Middle frontal gyrus (tissue), 1 donor: Measurements from ENCODE around the gene TK2.
"Not testable (repeated sequence)": the region's sequence is repeated elsewhere in the genome, so short reads cannot be mapped to it uniquely, and the experiment has no call there.

Experiments used
- DNase-seq: peaks from one replicate; pipeline ENCODE4 v3.0.0-alpha.2; 2015; ENCODE audit warnings: low spot score; ENCODE audit errors: extremely low spot score

The TK2 gene

DNA sequence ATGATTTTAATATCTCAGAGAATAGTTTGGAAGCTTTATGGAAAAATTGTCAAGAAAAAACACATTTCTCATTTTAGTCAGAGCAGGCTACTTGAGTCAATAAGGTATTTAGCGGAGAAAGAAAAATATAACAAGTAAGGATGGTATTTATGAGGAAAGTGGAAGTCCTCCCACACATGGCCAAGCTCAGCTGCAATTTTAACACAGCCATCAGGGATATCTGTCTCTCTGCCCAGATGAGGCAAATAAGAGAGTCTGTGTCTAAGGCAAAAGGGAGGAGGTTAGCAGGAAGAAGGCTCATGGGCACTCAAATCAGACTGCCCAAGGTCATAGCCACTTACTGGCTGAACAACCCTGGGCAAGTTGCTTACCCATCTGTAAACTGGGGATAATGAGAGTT, 24.2 kb upstream of the TK2 start:
- no peak for DNase-seq

DNA sequence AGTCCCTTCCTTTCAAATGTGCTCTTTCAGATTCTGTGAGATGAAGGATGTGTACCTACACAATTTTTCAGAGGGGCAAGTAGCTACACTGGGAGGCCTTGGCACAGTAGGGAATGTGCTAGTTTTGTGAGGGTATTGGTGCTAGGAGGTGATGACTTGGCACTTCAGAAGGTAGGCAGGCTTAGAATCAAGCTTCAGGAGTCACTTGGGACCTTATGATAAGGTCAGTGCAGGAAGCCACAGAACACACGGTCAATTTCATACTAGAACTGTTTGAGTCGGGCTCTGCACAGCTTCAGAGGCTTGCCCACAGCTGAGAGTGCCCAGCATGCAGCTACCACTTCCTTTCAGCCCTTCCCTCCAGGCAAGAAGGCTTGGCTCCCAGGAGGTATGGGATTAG, 22.4 kb upstream of the TK2 start:
- no peak for DNase-seq

DNA sequence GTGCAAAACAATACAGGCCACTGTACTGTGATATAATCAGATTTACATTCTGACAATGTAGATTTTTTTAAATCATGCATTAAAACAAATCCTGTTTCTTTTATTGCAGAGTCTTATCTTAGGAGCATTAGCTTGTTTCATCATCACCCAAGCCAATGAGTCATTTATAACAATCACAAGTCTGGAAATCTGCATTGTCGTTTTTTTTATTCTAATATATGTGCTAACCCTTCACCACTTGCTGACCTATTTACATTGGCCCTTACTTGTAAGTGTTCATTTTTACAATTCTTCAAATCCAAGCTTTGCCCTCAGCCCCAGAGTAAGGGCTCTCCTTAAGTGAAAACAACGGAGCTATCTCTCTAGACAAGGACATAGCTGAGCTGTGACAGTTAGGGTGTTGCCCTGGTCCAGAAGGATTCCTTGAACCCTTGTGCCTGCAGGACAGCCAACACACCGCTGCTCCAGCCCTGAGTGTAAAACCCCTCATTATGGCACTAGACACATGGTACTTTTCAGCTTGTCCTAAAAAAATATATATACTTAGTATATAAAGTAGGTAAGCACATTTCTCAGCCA, 20.0 kb upstream of the TK2 start:
- DNase-seq, result no peak

DNA sequence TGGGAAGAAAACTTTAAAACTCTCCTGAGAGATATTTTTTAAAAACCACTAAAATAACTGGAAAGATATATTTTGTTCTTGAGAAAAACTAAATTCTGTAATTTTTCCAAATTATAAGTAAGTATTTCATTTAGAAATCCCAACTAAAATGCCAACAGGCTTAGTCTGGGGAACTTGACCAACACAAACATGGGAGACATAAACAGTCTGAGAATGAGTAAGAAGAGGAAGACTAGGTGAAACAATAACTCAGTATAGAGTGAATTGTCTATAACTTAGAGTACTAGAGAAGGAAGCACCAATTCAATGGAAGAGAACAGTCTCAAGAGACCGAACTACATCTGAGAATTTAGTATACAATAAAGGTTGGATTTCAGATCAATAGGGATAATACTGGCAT, 19.2 kb upstream of the TK2 start:
- DNase-seq, result no peak

DNA sequence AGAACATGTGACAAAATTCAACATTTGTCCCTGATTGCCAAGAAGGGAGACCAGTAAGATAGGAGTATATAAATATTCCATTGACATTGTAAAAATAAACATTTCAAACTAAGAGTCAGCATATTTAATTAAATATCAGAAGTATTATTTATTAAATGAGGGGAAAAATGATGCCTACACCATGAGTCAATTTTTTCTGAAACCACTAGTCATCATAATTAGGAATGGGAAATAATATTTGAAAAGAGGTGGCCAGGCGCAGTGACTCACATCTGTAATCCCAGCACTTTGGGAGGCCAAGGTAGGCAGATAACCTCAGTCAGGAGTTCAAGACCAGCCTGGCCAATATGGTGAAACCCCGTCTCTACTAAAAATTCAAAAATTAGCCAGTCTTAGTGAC, 18.4 kb upstream of the TK2 start:
- no peak for DNase-seq

- DNase-seq, result not testable (repeated sequence)
Observed at GRCh38 chr16:66567270-66567669, 17.3 kb upstream of the TK2 start.

- no peak for DNase-seq
Observed at GRCh38 chr16:66566051-66566901, 16.4 kb upstream of the TK2 start, which contains the start of gene CMTM1. CMTM1 (plus strand) TSS chr16:66566439; CDS start chr16:66566514, 75 bp downstream.

DNA sequence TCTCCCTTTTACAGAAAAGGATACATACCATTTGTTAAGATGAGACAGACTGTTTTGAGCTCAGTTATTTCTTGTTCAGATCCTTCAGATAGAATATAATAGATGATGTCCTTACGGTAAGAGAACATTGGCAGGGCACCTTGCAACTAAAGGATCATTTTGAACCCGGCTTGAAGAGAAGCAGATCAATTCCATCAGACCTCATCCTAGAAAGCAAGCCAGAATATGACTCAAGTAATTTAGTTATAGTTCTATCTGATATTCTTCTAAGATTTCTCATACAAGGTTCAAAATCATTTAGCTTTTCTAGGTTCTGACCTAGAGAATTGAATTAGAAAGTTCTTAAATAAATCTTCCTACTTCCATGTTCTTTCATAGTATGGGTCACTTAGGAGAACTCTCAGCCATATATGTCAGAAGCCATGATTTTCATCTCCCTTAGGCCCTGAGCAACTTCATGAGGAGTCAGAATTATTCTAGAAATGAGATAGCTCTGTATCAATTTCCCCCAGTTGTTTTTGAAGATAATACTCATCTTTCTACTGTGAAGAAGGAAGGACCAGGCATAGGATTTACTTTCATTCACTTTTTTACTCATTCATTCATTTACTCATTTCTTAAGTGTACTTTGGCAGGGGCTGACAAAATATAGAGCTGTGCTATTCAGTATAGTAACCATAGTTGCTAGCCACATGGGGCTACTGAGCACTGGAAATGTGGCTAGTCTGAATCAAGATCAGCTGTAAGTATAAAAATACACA, 13.8 kb upstream of the TK2 start:
- DNase-seq, result no peak

- no peak for DNase-seq
Observed at GRCh38 chr16:66562986-66563385, 13.1 kb upstream of the TK2 start.

DNA sequence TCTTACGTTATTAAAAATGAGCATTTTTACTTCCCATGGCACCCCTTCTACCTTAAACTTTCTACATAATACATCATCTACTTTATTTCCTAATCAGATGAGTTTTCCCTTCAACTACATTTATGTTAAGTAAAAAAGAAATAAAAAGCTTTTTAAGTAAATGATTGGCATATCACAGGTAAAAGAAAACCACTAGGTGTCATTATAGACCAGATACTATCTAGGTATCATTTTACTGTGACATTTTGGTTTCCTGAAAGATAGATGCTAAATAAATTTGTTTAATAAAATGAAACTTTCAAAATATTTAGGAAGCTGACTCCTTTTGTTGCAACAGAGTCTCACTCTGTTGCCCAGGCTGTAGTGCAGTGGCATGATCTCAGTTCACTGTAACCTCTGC, 12.5 kb upstream of the TK2 start:
- DNase-seq, result no peak

GRCh38 chr16:66561381-66562080, 11.6 kb upstream of the TK2 start:
- DNase-seq, result no peak

GRCh38 chr16:66560107-66560506, 10.2 kb upstream of the TK2 start:
- no peak for DNase-seq

DNA sequence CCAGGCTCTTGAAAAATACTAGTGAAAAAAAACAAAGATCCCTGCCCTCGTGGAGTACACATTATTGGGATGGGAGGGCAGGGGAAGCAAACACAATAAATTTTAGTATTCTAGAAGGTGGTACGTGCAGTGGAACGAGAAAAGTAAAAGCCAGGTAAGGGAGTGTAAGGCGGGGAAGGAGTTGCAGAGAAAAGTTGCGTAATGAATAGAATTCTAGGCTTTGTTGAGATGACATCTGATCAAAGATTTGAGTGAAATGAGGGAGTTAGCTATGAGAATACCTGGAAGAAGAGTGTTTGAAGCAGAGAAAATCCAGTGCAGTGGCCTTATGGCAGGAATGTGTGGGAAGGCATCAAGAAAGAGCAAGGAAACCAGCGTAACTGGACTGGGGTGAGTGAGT, 4.6 kb upstream of the TK2 start:
- no peak for DNase-seq

- no peak for DNase-seq
Observed at GRCh38 chr16:66554021-66554420, 4.1 kb upstream of the TK2 start.

- no peak for DNase-seq
Observed at GRCh38 chr16:66553223-66553622, 3.3 kb upstream of the TK2 start.

DNA sequence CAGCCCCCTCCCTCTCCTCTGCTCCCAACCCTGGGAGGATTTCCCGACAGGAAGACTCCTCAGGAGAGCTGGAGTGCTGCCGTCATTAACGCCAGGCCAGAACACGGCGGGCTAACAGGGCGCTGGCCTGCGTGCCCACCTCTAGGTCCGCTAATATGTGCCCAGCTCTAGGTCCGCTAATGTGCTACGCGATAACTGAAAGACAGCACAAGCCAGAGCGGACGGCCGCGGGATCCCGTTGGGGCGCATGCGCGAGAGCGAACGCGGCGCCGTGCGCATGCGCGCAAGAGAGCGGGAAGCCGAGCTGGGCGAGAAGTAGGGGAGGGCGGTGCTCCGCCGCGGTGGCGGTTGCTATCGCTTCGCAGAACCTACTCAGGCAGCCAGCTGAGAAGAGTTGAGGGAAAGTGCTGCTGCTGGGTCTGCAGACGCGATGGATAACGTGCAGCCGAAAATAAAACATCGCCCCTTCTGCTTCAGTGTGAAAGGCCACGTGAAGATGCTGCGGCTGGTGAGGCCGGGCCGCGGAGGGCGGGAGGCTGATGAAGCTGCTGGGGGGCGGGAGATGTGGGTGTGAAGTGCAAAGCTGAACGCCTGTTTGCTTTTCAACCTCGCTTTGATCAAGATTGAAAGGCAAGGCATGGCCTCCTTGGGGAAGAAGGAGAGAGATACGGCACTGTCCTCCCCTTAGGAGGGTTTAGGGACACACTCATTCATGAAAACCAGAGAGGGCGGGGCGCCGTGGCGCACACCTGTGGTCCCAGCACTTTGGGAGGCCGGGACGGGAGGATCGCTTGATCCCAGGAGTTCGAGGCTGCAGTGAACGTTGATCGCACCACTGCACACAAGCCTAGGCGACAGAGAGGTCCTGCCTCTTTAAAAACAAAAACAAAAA, 2.6 kb upstream of the TK2 start, which contains the start of gene CKLF:
CKLF (plus strand) TSS at position 291 of the 892 bp plus-strand sequence; CDS start at position 431, 140 bp downstream.
- peak; percentile 88 for DNase-seq

DNA sequence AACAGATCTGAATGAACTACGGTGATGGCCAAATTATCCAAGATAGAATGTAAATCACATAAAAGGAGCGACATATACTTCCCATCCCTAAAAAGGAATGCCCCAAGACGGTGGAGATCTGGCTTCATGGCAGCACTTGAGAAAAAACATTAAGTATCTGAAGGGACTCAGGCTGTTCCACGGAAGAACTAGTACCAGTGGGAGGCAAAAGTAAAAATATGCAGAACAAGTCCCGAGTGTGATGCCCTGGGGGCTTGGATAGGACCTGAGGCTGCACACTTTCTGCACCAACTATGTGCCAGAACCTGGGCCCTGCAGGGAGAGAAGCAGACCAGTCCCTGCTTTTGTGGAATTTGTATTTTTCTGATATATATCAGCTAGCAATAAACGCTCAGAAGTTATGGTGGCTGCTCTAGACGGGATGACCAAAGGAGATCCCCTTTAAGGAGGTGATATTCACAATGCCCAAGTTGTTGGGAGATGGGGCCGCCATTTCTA, 1.9 kb upstream of the TK2 start:
- DNase-seq, result no peak

DNA sequence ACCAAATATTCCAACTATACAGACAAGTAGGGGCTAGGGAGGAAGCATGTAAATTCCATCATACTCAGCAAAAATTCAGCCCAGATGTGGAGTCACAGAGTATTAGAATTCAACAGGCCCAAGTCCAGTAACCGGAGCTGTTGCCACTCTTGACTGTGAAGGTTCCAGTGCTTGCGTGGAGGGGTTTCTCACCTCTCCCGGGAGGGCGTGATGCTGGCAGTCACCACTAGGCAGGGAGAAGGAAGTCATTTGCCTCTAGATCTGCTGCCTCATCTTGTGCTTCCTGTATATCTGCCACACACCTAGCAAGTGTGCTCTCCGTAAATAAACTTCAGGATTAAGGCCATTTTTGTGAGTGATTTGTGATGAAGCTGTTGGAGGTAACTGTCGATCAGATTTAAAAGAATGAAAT, 1.4 kb upstream of the TK2 start:
- DNase-seq, result no peak

DNA sequence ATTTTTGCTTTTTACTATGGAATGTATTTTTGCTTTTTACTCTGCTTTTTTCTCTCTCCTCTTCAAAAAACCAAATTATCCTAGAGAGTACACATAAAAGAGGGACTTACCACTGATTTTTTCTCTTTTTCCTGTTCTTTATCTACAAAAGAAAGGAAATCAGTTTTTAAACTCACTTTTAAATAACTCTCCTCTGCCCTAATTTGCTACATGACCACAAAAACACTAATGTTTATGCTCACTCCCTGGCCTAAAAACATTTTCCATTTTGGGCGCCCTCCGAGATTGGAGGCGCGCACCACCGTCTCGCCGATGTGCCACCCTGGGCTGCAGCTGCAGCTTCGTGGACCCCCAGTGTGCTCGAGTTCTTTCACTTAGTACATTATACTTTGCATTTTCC, 1.1 kb downstream of the TK2 start:
- no peak for DNase-seq

DNA sequence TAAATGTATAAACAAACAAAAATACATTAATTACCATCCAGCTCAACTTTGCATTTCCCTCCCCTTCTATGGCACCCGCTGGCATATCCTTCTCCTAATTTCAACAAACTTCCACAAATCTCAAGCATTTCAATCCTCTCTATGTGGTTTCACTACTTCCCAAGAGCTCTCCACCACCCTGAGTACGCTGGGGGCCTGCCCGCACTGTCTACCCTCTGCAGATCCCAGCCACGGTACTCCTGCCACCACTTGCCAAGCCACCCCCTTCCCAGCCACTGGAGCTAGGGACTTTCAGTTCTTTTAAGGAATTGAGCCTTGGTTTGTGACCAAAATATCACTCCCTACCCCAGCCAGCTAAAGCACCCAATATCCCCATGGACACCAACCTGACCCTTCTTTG, 1.9 kb downstream of the TK2 start:
- no peak for DNase-seq
